HG02973 (cell line): Measurements from ENCODE around the gene TRPV4.
"Not testable (repeated sequence)": the region's sequence is repeated elsewhere in the genome, so short reads cannot be mapped to it uniquely, and the experiment has no call there.

ENCODE experiments used
- ATAC-seq: cut with Tn5 transposase; IDR thresholded peaks from one replicate; pipeline ENCODE4 v1.9.1; 2021; ENCODE audit warnings: moderate library complexity; ENCODE audit not compliant: unreplicated experiment

TRPV4 gene

GRCh38 chr12:109861689-109862314 lies 28.6 kb upstream of the TRPV4 start:
- ATAC-seq: no peak

DNA sequence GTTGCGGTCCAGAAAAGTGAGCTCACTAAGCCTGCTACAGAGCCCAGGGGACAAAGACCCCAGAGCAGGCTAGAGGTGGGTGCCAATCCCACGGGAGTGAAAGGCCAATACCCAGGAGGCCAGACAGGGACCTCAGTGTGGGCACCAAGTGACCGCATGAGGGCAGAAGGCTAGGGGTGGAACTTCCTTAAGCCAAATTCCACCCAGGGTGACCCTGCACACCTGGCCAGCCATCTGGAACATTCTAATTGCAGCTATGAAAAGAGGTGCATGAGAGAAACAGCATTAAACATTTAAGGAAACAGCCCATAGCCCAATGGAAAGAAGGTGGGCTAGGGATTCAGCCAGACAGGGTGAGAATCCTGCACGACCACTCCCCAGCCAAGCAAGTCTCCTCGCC lies 27.8 kb upstream of the TRPV4 start:
- ATAC-seq: no peak

DNA sequence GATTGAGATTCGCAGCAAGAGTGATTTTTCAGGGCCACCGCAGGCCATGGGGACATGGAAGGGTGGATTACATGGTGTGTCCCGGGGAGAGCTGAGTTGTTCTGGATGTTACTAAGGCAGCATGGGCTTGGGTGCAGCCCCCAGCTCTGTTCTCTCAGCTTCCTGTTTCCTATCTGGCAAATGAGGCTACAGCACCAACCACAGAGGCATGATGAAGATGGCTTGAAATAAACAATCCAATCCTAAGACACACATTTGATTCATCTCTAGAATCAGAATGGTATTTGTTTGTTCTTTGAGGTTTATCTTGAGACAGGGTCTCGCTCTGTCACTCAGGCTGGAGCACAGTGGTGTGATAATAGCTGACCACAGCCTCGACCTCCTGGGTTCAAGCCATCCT lies 25.6 kb upstream of the TRPV4 start:
- no peak for ATAC-seq

GRCh38 chr12:109857715-109858114 lies 24.5 kb upstream of the TRPV4 start:
- no peak for ATAC-seq

DNA sequence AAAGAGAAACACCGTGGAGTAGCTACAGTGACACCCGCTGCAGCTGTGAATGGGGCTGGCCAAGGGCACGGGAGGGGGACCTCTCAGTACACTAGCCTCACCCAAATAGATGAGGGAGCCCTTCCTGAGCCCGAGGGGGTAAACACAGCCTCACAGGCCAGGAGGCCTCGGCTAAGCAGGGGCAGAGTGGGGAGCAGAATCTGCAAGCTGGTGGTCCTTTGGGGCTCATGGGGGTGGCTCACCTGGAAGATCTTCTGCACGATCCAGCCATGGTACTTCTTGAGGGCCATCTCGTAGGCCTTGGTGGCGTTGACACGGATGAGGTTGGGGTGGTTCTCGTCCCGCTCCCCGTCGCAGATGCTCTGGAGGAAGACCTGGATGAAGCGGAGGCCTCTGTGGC lies 22.2 kb upstream of the TRPV4 start:
- no peak for ATAC-seq

DNA sequence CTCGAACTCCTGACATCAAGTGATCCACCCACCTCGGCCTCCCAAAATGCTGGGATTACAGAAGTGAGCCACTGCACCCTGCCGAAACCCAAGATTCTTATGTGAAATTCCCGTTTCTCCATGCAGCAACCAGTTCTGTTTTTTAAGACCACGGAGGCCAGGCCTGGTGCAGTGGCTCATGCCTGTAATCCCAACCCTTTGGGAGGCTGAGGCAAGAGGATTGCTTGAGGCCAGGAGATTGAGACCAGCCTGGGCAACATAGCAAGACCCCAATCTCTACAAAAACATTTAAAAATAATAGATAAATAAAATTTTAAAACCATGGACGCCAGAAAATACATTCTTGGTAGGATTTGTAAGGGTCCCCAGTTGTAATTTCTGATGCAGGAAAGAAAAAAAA lies 17.3 kb upstream of the TRPV4 start:
- not testable (repeated sequence) for ATAC-seq

- ATAC-seq: no peak
Observed at GRCh38 chr12:109847142-109847735, 14.0 kb upstream of the TRPV4 start.

DNA sequence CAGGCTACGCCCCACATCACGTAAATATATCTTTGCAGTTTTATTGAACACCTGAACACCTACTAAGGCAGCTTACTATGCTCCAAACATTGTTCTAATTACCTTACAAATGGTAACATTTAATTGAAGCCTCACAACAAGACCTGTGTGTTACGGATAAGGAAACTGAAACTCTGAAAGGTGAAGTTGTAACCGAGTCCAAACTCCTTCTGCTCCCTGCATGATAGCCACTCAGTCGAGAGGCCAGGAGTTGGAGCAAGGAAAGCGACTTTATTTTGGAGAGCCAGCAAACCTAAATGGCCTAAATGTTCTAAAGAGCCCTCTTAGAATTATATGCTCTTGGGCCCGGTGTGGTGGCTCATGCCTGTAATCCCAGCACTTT lies 12.6 kb upstream of the TRPV4 start:
- no peak for ATAC-seq

DNA sequence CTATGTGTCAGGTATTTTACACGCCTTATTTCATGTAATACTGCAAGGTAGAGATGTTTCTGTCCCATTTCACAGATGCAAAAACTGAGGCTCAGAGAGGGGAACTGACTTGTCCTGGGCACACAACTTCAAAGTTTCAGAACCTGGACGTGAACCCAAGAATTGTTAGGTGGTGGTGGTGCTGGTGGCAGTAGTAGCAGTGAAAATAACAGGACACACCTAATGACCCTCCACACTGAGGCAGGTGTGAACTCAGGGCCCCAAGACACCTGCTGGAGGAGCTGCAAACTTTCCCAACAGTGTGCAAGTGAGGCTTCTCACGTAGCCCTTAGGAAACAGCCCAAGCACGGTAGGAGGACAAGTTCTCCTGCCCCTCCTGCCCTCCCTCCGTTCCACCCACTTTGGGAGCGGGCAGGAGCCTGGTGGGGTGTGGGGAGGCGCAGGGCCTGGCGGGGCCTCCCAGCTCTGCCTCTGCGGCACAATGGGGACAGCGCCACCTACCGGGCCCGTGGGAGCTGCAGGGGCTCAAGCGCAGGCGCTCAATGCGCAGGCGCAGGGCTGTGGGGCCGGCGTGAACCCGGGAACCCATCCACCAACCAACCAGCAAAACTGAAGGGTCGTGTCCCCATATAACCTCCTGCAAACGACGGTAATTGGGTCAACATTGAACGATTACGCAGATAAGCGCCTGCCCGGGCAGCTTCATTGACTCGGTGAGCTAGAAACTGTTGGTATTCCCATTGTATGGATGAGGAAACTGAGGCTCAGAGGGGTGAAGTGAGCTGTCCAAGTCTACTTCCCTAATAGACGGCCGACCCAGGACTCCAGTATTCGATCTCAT lies 12.0 kb upstream of the TRPV4 start:
- peak; percentile 77 for ATAC-seq

GRCh38 chr12:109844091-109844490 lies 10.9 kb upstream of the TRPV4 start:
- no peak for ATAC-seq

DNA sequence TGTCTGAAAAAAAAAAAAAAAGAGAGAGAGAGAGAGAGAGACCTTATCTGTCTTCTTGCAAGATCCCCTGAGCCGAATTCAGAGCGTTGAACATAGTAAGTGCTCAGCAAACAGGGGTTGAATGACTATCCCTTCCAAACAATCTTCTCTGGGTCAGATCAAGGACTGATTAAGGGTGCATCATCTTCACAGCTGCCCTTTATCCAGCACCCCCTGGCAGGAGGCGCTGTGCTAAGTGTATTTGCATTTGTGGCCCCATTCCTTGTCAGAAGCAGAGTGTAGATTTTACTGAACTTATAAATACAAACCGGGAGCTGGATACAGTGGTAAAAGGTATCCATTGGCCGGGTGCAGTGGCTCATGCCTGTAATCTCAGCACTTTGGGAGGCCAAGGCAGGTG lies 8.8 kb upstream of the TRPV4 start:
- ATAC-seq: no peak

GRCh38 chr12:109841356-109841755 lies 8.2 kb upstream of the TRPV4 start:
- no peak for ATAC-seq

- ATAC-seq: no peak
Observed at GRCh38 chr12:109840305-109841074, 7.3 kb upstream of the TRPV4 start.

DNA sequence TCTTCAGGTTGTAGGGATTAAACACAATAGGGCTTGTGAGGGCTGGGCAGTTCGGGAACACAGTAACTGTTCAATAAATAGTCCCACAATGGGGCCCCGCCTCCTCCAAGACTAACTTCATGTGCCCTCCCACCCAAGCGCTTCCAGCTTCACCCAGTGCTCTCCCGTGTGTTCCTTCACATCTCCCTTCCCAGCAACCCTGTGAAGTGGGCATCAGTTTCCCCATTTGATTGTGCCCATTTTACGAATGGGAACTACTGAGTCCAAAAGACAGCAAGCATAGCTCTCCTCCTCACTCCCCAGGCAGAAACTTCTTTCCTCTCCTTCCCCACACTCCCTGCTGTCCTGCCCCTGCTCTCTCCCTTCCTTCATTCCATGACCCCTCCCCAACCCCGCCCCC lies 6.2 kb upstream of the TRPV4 start:
- no peak for ATAC-seq

DNA sequence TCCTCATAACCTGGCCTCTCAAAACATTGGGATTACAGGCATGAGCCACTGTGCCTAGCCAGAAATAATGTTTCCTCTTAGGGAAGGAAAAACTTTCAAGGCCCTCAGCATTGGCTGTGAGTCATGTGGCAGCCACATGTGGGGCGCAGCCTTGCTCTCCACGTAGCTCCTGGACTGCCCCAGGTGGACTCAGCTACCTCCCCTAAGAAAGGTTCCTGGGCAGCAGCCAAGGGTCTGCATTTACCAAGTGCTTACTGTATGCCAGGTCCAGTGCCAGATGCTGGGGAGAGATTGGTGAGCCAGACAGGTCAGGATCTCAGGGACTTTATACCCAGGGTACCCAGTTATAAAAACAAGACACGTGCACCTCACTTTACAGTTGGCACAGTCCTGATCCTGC lies 3.7 kb upstream of the TRPV4 start:
- ATAC-seq: no peak

DNA sequence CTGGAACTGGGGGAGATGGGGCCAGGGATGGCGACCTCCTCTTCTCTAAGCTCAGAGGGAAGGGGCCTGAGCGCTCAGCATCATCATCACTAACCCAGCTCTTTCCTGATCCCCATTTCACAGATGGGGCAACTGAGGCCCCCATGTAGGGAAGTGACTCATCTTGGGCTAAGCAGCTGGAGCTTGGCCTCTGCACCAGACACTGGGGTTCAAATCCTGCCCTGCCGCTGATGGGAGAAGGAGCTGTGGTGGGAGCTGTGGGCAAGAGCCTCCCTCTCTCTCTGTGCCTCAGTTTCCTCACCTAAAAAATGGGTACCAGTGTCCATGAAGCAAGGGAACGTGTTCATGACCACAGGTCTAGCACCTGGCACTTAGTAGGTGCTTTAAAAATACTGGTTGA lies 2.6 kb upstream of the TRPV4 start:
- ATAC-seq: no peak

- ATAC-seq: no peak
Observed at GRCh38 chr12:109832541-109833306, 474 bp downstream of the TRPV4 start.

DNA sequence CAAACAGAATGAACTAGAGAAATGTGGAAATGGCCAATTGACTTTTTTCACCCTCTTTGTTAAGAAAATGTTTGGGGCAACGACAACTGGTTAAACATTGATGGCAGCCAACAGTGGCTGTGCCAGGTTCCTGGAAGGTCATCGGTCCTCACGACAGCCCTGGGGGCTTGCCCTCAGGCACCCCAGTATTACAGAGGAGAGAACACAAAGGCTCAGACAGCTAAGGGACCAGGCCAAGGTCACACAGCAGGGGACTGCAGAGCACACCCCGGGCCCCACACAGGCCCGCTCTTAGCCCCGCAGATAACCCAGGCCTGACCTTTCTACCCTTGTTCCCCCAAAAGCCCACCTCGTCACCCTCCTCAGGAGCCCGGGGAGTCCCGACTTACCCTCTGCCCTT lies 1.3 kb downstream of the TRPV4 start:
- no peak for ATAC-seq

- ATAC-seq: no peak
Observed at GRCh38 chr12:109831365-109831764, 1.8 kb downstream of the TRPV4 start.

DNA sequence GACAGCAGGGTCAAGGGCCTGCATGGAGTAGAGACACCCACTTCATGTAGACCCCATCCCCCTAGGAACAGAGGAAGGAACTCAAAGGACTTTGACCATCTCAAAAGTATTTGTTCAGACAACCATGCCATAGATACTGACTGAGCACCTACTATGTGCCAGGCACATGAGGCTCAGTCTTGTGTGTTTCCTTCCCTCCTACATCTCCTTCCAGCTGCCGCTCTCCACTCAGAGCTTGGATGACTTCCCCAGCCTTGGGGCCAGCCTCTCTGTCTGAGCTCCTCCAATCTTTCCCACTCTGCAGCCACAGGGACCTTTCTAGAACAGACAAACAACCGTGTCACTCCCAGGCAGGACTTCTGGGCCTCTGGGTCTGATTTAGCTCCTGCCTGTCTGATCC lies 2.5 kb downstream of the TRPV4 start:
- ATAC-seq: no peak

DNA sequence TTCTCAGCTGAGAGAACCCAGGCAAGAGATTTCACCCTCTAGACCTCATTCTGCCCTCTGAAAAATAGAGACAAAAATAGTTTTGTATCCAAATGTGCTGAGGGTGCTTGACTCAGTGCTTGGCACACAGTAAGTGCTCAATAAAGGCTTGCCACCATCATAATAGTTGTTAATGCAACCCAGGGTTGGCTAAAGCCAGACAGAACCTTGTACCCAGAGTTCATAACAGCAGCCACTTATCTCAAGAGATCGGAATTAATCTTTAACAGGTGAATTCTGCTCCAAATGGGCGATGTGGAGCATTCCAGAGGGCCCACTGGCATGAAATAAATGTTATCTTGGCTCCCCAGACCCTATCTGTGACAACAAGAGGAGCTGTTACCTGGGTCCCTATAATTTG lies 2.9 kb downstream of the TRPV4 start:
- no peak for ATAC-seq
